ENCODE data around the gene IL34.

The IL34 gene

DNA sequence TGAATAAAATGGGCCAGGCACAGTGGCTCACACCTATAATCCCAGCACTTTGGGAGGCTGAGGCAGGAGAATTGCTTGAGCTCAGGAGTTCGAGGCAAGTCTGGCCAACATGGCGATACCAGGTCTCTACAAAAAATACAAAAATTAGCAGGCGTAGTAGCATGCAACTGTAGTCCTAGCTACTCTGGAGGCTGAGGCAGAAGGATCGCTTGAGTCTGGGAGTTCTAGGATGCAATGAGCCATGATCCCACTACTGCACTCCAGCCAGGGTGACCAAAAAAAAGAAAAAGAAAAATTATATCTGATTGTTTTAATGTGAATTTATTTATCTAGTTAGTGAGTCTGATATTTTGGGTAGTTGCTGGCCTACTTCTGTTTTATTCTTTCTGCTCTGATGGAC is 7.0 kb downstream of the IL34 start:
- no peak for TF ChIP-seq ZNF8 (CRISPR knock-in tag; IDR thresholded peaks at IDR 0.05)
- no peak for TF ChIP-seq ZFP30 (CRISPR knock-in tag; IDR thresholded peaks at IDR 0.05)
- TF ChIP-seq, protein P1, sequence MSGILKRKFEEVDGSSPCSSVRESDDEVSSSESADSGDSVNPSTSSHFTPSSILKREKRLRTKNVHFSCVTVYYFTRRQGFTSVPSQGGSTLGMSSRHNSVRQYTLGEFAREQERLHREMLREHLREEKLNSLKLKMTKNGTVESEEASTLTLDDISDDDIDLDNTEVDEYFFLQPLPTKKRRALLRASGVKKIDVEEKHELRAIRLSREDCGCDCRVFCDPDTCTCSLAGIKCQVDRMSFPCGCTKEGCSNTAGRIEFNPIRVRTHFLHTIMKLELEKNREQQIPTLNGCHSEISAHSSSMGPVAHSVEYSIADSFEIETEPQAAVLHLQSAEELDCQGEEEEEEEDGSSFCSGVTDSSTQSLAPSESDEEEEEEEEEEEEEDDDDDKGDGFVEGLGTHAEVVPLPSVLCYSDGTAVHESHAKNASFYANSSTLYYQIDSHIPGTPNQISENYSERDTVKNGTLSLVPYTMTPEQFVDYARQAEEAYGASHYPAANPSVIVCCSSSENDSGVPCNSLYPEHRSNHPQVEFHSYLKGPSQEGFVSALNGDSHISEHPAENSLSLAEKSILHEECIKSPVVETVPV (CRISPR knock-in tag; IDR thresholded peaks at IDR 0.05): no peak
- no peak for TF ChIP-seq TOX (CRISPR knock-in tag; IDR thresholded peaks at IDR 0.05; ENCODE audit: borderline replicate concordance)
- TF ChIP-seq, protein P2, sequence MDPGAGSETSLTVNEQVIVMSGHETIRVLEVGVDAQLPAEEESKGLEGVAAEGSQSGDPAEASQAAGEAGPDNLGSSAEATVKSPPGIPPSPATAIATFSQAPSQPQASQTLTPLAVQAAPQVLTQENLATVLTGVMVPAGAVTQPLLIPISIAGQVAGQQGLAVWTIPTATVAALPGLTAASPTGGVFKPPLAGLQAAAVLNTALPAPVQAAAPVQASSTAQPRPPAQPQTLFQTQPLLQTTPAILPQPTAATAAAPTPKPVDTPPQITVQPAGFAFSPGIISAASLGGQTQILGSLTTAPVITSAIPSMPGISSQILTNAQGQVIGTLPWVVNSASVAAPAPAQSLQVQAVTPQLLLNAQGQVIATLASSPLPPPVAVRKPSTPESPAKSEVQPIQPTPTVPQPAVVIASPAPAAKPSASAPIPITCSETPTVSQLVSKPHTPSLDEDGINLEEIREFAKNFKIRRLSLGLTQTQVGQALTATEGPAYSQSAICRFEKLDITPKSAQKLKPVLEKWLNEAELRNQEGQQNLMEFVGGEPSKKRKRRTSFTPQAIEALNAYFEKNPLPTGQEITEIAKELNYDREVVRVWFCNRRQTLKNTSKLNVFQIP (CRISPR knock-in tag; IDR thresholded peaks at IDR 0.05; ENCODE audit: borderline replicate concordance, low read depth): no peak
- no peak for TF ChIP-seq RARB (CRISPR knock-in tag; IDR thresholded peaks at IDR 0.05)
- TF ChIP-seq, protein P3, sequence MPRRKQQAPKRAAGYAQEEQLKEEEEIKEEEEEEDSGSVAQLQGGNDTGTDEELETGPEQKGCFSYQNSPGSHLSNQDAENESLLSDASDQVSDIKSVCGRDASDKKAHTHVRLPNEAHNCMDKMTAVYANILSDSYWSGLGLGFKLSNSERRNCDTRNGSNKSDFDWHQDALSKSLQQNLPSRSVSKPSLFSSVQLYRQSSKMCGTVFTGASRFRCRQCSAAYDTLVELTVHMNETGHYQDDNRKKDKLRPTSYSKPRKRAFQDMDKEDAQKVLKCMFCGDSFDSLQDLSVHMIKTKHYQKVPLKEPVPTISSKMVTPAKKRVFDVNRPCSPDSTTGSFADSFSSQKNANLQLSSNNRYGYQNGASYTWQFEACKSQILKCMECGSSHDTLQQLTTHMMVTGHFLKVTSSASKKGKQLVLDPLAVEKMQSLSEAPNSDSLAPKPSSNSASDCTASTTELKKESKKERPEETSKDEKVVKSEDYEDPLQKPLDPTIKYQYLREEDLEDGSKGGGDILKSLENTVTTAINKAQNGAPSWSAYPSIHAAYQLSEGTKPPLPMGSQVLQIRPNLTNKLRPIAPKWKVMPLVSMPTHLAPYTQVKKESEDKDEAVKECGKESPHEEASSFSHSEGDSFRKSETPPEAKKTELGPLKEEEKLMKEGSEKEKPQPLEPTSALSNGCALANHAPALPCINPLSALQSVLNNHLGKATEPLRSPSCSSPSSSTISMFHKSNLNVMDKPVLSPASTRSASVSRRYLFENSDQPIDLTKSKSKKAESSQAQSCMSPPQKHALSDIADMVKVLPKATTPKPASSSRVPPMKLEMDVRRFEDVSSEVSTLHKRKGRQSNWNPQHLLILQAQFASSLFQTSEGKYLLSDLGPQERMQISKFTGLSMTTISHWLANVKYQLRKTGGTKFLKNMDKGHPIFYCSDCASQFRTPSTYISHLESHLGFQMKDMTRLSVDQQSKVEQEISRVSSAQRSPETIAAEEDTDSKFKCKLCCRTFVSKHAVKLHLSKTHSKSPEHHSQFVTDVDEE (CRISPR knock-in tag; IDR thresholded peaks at IDR 0.05): no peak
- TF ChIP-seq ZC3H10 (CRISPR knock-in tag; IDR thresholded peaks at IDR 0.05): no peak

DNA sequence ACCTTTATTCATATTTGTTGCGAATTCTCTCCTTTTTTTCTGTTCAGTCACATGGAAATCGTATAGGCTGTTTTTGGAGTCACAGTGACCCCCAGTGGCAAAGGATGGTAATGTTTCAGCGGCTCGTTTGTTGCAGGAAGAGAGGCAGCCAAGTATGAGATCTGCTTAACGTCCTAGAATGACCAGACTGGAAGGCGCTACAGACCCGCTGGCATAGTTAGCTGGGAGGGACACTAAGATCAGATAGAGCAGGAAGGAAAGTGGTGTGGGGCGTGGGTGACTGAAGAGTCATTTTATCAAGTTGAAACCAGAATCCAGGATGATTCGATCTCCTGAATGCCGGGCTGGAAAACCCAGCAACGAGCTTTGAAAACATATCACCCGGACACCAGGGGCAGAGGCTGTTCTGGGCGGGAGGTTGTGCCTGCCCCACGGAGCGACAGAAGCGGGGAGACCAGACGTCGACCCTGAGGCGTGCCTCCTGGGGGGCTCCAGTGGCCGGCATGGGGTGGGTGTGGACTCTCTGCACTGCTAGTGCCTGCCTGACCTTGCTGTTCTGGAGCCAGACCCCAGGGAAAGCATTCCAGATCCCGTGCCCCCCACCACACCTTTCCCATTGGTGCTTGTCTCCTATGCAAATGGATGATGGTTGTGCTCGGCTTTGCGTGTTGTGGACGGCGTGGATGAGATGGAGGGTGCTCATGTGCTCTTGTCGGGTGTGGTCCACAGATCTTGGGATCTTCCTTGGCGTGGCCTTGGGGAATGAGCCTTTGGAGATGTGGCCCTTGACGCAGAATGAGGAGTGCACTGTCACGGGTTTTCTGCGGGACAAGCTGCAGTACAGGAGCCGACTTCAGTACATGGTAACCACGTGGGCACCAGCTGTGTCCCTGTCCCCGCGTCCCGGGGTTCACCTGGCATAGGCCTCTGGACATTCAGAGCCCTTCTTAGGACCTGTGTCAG is 7.7 kb downstream of the IL34 start:
- peak; percentile 87 for ATAC-seq
- TF ChIP-seq CSDC2 (CRISPR knock-in tag; IDR thresholded peaks at IDR 0.05) (no peak), SNAI2 (CRISPR knock-in tag; IDR thresholded peaks at IDR 0.05) (no peak), PPARA (CRISPR knock-in tag; IDR thresholded peaks at IDR 0.05; ENCODE audit: borderline replicate concordance) (no peak), BACH2 (CRISPR knock-in tag; IDR thresholded peaks at IDR 0.05; ENCODE audit: borderline replicate concordance) (no peak), ZC3H10 (CRISPR knock-in tag; IDR thresholded peaks at IDR 0.05) (no peak), ZFP3 (CRISPR knock-in tag; IDR thresholded peaks at IDR 0.05) (no peak), ZNF8 (CRISPR knock-in tag; IDR thresholded peaks at IDR 0.05) (no peak), TCF4 (CRISPR knock-in tag; IDR thresholded peaks at IDR 0.05; ENCODE audit: borderline replicate concordance) (no peak; the same call in 1 of the 2 replicates)
- TF ChIP-seq, protein P4, sequence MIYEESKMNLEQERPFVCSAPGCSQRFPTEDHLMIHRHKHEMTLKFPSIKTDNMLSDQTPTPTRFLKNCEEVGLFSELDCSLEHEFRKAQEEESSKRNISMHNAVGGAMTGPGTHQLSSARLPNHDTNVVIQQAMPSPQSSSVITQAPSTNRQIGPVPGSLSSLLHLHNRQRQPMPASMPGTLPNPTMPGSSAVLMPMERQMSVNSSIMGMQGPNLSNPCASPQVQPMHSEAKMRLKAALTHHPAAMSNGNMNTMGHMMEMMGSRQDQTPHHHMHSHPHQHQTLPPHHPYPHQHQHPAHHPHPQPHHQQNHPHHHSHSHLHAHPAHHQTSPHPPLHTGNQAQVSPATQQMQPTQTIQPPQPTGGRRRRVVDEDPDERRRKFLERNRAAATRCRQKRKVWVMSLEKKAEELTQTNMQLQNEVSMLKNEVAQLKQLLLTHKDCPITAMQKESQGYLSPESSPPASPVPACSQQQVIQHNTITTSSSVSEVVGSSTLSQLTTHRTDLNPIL (CRISPR knock-in tag; IDR thresholded peaks at IDR 0.05; ENCODE audit: low read depth): no peak
- TF ChIP-seq, protein P3 (CRISPR knock-in tag; IDR thresholded peaks at IDR 0.05): no peak
- TF ChIP-seq, protein P1 (CRISPR knock-in tag; IDR thresholded peaks at IDR 0.05): no peak
- TF ChIP-seq, protein P5, sequence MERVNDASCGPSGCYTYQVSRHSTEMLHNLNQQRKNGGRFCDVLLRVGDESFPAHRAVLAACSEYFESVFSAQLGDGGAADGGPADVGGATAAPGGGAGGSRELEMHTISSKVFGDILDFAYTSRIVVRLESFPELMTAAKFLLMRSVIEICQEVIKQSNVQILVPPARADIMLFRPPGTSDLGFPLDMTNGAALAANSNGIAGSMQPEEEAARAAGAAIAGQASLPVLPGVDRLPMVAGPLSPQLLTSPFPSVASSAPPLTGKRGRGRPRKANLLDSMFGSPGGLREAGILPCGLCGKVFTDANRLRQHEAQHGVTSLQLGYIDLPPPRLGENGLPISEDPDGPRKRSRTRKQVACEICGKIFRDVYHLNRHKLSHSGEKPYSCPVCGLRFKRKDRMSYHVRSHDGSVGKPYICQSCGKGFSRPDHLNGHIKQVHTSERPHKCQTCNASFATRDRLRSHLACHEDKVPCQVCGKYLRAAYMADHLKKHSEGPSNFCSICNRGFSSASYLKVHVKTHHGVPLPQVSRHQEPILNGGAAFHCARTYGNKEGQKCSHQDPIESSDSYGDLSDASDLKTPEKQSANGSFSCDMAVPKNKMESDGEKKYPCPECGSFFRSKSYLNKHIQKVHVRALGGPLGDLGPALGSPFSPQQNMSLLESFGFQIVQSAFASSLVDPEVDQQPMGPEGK (CRISPR knock-in tag; IDR thresholded peaks at IDR 0.05; ENCODE audit: borderline replicate concordance): no peak

More for the DNA sequence above, 7.0 kb downstream of the IL34 start:
- ATAC-seq: peak; percentile 10

Data from SK-N-SH treated with all-trans-retinoic acid at 6 μM for 48 hours (cell line).